Islet of Langerhans (tissue), 1 donor: ENCODE measurements around the gene ATP10A.

ENCODE experiments used
- FAIRE-seq: peaks from one replicate; lab custom pipeline; 2011; peaks lifted over from hg19 to GRCh38; lab: Jason Lieb, UNC

ATP10A gene

GRCh38 chr15:25863111-25863967, at the start of gene ATP10A:
TSS of gene ATP10A (minus strand) at chr15:25863327. CDS start at chr15:25863096, 231 bp downstream.
- FAIRE-seq = no peak

GRCh38 chr15:25912035-25912434, 48.9 kb upstream of the ATP10A start:
- FAIRE-seq = no peak

GRCh38 chr15:25910832-25911231, 47.7 kb upstream of the ATP10A start:
- no peak for FAIRE-seq

DNA sequence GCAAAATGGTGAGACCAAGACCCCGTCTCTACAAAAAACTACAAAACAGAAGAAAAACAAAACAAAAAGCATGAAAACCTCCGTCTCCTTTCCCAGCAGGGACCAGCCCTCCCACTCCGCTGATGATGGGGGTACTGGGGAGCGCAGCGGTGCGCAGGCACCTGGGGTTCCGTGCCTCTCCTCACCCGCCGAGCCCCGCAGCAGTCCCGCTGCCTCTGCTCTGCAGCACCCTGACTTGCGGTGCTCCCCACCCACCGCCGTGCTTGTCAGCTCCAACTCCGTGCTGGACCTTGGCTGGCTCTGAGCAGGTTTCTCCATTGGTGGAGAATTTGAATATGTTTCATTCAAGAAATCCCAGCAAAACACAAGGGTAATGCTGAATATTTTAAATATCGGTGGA, 46.7 kb upstream of the ATP10A start:
- FAIRE-seq = no peak

GRCh38 chr15:25909325-25909724, 46.2 kb upstream of the ATP10A start:
- no peak for FAIRE-seq

DNA sequence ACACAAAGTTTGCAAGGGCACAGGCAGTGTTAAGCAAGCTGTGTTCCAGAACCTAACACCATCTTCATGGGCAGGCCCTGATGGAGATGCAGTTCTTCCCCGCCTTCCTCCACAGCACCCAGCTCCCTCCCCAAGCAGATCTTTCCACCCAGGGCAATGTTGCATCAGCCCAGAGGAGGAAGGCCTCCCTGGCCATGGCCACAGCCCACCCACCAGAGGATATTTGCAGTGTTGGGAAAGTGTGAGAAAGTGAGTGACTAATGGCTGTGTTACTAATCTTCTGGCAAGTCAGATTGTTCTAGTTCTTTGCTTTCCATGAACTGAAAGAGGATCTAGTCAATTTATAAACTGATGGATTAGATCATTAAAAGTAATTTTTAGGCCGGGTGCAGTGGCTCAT, 42.0 kb upstream of the ATP10A start:
- no peak for FAIRE-seq

GRCh38 chr15:25903024-25903581, 40.0 kb upstream of the ATP10A start:
- no peak for FAIRE-seq

GRCh38 chr15:25901811-25902605, 38.9 kb upstream of the ATP10A start:
- FAIRE-seq = no peak

- FAIRE-seq = no peak
These were observed 37.8 kb upstream of the ATP10A start for GRCh38 chr15:25900901-25901300.

DNA sequence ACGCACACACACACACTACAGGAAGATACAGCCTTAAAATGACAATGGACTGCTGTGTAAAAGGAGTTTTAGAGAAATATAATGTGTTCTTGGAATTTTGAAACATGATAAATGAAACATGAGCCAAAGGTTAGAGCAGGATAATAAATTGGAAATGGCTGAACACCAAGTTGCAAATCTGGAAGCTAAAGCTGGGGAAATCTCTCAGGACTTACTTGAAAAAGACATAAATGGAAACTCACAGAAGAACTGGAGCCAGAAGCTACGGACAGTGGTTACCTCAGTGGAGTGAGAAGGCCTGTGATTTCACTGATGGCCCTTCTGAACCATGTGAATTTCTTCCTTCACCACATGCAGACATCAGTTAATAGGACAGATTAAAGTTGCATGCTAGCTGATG, 37.3 kb upstream of the ATP10A start:
- FAIRE-seq = no peak

GRCh38 chr15:25899870-25900269, 36.7 kb upstream of the ATP10A start:
- FAIRE-seq = no peak

DNA sequence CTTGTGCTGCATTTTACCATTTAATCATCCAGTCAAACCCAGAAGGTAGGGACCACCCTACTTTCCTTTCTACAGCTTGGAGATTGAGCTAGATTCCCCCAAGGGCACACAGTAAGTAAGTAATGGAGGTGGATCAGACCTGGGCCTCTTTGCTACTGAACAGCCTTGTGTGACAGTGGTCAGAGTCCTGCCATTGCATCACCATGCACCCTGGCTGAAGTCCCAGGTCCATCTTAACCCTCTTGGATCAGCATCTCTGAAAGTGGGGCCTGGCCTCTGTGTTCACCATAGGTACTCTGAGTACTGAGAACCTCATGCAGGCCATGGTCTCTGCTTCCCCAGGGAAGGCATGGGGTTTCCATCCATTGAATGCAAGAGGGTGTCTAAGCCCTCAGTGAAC, 34.5 kb upstream of the ATP10A start:
- FAIRE-seq = no peak

DNA sequence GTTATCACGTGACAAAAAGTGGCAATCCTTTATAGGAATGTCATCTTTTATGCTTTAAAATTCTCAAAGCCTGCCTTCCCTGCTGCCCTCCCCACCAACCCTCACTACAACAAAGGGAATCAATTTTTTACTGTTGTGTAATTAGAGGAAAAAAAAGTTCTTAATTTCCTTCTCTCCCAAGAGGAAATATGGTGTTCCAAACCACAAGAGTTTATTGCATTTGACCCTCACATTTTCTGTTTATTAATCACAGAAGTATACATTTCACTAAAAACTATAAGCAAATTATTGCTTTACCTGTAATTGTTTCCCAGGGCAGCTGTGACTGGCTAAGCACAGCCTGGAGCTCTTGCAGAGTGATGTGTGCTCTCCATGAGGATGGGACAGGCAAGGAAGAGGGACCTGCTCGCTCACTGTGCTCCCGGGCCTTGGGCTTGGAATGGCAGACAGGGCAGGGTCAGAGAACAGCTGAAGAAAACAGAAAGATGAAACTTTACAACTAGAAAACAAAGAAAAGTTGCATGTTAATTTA, 31.3 kb upstream of the ATP10A start:
- FAIRE-seq = no peak

DNA sequence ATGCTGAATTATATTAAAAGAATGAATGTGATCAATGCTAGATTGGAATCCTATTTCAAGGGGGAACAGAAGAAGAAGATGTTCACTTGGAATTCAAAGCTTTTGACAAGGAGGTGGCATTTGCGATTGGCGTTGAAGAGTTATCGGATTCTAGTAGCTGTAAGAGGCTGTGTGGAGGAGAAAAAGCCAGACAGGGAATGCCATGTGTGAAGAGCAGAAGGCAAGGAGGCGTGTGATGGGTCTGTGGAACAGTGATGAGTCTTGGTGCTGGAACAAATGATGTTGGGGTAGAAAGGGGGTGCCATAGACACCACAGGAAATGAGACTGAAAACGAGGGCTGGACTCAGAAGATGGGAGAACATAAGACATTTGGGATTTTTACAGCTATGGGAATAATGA, 30.5 kb upstream of the ATP10A start:
- FAIRE-seq = no peak

DNA sequence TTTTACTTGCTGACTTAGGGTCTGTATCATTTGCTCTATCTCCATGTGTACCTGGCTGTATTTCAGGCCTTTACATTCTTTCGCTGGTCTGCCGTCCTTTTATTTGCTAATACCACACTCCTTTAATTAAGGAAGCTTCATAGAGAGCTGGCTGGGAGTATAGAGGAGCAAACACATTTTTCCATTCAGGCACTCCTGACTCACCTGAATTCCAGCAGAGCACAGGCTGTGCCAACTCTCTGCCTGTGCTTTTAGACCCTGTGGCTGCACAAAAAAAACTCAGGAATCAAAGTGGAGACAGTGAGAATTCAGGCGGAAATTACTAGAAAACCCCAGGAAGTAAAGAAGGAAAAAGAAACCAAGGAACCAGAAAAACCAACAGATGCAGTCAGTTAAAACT, 29.0 kb upstream of the ATP10A start:
- FAIRE-seq = no peak

DNA sequence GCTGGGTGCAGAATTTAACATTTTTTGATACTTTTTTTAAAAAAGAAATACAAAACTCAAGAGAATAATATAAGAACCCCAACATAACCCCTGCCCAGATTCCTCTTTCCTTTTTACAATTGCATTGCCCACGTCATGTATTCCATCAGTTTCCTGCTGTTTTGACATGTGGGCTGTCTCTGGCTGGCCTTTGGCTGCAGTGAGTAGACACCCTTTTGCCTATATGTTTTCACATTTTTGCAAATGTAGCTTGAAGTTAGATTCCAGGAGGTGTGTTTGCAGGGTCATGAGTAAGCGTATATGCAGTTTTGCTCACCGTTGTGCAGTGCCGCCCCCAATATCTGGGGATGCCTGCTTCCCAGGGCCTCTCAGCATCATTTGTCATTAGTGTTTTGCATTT, 28.0 kb upstream of the ATP10A start:
- FAIRE-seq = no peak

- no peak for FAIRE-seq
These were observed 27.4 kb upstream of the ATP10A start for GRCh38 chr15:25890529-25890928.

DNA sequence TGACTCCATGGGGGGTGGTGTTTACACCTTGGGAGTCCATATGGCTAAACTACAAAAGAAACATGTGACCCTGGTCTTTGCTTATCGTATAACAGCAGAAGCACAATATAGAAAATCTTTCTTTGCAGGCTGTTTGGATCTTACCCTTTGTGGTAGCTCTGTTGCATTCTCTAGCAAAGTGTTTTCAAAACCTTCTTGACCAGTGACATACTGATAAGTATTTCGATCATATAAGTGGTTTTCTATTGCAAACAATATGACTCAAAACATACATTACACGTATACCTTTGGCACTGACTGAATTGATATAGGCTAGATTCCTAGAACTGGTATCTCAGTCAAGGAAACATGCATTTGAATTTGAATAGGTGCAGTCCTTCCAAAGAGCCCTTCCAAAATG, 24.7 kb upstream of the ATP10A start:
- no peak for FAIRE-seq

GRCh38 chr15:25886498-25887140, 23.5 kb upstream of the ATP10A start:
- FAIRE-seq = no peak

DNA sequence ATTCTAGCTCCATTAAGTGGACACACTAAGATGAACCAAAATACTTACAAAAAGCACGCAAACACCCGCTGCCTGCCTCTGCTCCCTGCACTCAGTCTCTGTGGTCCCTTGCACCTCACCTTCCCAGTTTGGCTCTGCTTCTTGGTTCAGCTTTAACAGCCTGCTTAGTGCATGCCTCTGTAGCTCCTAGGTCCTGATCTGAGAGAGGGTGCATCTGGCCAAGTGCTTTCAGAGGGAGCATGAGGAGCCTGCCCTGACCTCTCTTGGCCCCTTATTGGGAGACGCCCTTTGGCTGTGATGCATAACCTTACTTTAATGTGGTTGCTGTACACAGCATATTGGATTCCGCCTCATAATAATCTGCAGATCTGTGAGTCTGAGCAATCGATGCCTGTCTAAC, 21.2 kb upstream of the ATP10A start:
- FAIRE-seq = no peak

- no peak for FAIRE-seq
These were observed 20.5 kb upstream of the ATP10A start for GRCh38 chr15:25883463-25884259.

DNA sequence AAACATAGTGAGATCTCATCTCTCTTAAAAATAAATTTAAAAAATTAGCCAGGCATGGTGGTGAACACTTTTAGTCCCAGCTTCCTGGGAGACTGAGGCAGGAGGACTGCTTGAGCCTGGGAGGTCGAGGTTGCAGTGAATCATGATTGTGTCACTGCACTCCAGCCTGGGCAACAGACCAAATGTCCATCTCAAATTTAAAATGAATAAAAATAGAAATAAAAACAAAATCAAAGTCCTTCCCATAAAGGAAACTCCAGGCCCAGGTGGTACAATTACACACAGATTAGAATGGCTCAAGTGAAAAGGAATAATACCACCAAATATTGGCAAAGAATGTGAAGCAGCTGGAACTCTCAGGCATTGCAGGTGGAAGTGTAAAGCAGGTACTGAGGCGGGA, 19.3 kb upstream of the ATP10A start:
- FAIRE-seq = no peak
